Smooth muscle cell of bladder (primary cell): ENCODE data around the gene ERCC5. TPM values are rescaled to one million over a fixed set of nuclear protein-coding genes. Genes with fewer than 3 reads are reported as not detected.

ENCODE experiments used
- total RNA-seq: library from RNA; depleted of rRNA; stranded (reverse); fragments of >200 nt; gene quantifications from 2 replicates; pipeline ENCODE4 v1.2.3, GENCODE V29; 2014

The ERCC5 gene
- total RNA-seq: 70.5 and 74.9 TPM in 2 replicates

GRCh38 chr13:102845630-102846260 is at the start of gene ERCC5:
Gene ERCC5 (plus strand): TSS chr13:102846032. CDS start chr13:102846267, 235 bp downstream.

GRCh38 chr13:102798581-102799425 is 47.0 kb upstream of the ERCC5 start, which contains the start of the genes BIVM and POGLUT2:
Gene BIVM (plus strand): TSS chr13:102799119. CDS start chr13:102807268, 8,149 bp downstream.
Gene POGLUT2 (minus strand): TSS chr13:102798976. CDS start chr13:102798670, 306 bp downstream.

Other genes starting within 250 kb of the ERCC5 start
- gene TPP2, start 249.0 kb upstream of the ERCC5 start, total RNA-seq: 45.4 and 49.2 TPM in 2 replicates
- not detected in 2 replicates for gene METTL21C, start 151.0 kb upstream of the ERCC5 start, total RNA-seq
- 5.7 and 8.6 TPM in 2 replicates for gene TEX30, start 72.2 kb upstream of the ERCC5 start, total RNA-seq
- gene POGLUT2, start 47.1 kb upstream of the ERCC5 start, total RNA-seq: 12.2 and 19.9 TPM in 2 replicates
- 11.8 and 14.7 TPM in 2 replicates for gene BIVM, start 46.9 kb upstream of the ERCC5 start, total RNA-seq
- not detected in 2 replicates for gene SLC10A2, start 220.4 kb downstream of the ERCC5 start, total RNA-seq